Epidermal melanocyte (primary cell): Measurements from ENCODE around the gene ZNF782.
"Not testable (repeated sequence)": the region's sequence is repeated elsewhere in the genome, so short reads cannot be mapped to it uniquely, and the experiment has no call there.

Experiments used
- DNase-seq: peaks from one replicate; pipeline ENCODE4 v3.0.0; 2011; ENCODE audit warnings: low spot score; ENCODE audit not compliant: insufficient read length

The ZNF782 gene

DNA sequence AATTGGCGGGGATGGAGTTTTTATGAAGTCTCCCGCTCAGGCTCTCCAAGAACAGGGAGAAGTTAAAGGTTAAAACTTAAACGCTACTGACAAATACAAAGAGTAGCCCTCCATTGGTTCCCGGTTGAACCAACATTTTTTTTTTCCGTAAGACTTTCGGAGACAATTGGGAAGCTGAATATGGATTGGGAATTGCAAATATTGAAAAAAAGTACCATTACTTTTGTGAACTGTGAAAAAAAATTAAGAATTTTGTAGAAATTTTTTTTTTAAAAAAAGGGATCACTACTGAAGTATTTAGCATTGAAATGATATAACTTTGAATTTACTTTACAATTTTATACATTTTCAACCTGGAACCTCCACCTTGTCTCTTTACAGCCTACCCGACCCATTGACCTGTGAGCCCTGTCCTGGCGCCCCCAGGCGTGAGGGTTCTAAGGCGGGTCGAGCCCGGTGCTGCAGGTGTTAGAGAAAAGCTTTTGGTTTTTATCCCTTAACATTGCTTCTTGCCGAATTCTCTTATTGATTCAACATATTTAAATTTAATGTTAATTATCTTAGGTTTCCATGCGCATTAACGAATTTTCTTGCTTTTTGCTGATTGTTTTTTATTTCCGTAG is 448 bp upstream of the ZNF782 start:
- no peak for DNase-seq

DNA sequence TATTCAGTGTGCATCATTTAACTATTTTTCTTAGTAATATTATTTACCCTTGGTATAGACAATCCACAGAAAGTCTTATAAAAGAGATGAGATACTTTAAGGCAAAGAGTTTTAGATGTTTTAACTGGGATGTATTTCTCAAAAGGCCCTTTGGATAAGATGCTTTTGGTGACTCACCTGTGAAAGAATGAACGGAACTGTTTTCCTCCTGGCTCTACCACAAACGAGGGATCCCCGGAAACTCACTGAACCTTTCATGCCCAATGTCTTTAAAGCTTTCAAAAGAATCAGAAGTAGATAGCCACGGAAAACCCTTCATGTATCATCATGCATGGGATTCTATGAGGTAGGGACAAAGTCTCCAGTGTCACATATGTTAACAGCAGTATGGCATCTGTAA is 1.6 kb downstream of the ZNF782 start:
- DNase-seq, result no peak

DNA sequence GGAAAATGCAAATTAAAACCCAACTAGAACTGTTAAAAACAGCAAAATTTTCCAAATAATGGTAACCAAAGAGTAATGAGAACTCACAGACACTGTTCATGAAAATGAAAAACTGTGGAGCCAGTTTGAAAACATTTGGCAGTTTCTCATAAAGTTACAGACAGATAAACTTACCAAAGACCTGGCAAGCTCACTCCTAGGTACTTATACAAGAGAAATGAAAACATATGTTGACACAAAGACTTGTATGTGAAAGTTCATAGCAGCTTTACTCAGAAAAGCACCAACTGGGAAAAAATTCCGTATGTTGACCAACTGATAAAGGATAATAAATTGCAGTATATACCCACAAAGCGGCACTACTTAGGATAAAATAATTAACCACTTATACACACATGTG is 10.3 kb downstream of the ZNF782 start:
- DNase-seq, result no peak

DNA sequence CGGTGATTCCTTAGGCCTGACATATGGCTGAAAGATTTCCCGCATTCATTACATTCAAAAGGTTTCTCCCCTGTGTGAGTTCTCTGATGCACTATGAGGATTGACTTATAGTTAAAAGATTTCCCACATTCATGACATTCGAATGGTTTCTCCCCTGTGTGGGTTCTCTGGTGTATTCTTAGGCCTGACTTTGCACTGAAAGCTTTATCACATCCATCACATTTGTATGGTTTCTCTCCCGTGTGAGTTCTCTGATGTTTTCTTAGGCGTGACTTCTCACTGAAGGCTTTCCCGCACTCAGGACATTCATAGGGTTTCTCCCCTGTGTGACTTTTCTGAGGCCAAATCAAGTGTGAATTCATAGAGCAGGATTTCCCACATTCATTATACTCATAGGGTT is 35.8 kb downstream of the ZNF782 start:
- no peak for DNase-seq

DNA sequence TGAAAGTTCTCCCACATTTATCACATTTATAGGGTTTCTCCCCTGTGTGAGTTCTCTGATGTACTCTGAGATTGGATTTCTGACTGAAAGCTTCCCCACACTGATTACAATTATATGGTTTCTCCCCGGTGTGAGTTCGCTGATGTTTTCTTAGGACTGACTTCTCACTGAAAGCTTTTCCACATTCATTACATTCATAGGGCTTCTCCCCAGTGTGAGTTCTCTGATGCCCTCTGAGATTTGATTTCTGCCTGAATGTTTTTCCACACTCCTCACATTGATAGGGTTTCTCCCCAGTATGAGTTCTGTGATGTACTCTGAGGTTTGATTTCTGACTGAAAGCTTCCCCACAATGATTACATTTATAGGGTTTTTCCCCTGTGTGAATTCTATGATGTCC is 36.3 kb downstream of the ZNF782 start:
- DNase-seq, result no peak

DNA sequence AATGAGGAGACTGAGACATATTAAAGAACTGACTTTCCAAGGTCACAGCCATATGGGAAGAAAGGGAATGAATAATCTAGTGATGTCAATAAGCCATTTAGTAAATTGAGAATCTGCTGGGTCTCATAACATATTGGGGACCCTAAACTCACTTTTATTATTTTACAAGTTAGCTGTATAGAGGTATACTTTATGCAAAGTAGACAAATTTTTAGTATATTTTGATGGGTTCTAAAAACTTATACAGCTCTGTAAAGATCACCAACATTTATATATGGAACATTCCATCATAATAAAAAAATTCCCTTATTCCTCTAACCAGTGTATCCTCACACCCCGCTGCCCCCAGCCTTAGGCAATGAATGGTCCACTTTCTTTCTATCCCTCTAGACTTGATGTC is 40.7 kb downstream of the ZNF782 start:
- no peak for DNase-seq

DNA sequence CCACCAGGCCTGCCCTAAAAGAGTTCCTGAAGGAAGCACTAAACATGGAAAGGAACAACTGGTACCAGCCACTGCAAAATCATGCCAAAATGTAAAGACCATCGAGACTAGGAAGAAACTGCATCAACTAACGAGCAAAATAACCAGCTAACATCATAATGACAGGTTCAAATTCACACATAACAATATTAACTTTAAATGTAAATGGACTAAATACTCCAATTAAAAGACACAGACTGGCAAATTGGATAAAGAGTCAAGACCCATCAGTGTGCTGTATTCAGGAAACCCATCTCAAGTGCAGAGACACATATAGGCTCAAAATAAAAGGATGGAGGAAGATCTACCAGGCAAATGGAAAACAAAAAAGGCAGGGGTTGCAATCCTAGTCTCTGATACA is 55.4 kb downstream of the ZNF782 start:
- not testable (repeated sequence) for DNase-seq

DNA sequence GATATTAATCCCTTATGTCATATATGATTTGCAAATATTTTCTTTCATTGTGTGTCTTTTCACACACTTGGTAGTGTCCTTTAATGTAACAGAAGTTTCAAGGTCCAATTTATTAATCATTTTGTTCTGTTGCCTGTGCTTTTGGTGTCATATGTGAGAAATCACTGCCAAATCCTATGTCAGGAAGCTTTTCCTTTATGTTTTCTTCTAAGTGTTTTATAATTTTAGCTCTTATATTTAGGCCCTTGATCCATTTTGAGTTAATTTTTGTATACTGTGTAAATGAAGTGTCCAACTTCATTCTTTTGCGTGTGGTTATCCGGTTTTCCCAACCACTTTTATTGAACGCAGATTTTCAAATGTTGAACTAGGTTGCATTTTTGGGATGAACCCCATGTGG is 70.3 kb downstream of the ZNF782 start:
- no peak for DNase-seq

DNA sequence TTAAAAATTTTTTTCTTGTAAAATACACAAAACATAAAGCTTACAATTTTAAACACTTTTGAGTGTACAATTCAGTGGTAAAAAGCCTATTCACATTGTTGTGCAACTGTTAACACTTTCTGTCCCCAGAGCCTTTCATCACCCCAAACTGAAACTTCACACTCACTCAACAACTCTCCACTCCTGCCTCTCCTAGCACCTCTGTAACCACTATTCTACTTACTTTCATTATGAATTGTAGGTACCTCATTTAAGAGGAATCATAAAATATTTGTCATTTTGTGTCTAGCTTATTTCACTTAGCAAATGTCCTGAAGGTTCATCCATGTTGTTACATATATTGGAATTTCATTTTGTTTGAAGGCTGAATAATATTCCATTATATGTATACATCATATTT is 72.1 kb downstream of the ZNF782 start:
- no peak for DNase-seq

DNA sequence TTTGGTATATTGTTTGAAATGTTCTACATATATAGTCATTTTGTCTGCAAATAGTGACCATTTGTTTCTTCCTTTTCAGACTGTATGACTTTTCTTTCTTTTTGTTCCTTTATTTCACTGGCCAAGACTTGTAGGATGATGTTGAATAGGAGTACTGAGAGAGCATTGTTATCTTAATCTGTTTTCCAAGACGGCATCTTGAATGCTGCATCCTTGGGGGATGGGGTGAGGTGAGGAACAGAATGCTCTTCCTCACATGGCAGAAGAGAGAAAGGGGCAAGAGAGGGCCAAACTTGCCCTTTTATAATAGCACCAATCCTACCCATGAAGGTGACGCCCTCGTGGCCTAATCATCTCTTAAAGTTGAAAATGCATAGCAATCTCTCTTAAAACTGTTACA is 72.8 kb downstream of the ZNF782 start:
- DNase-seq, result no peak

DNA sequence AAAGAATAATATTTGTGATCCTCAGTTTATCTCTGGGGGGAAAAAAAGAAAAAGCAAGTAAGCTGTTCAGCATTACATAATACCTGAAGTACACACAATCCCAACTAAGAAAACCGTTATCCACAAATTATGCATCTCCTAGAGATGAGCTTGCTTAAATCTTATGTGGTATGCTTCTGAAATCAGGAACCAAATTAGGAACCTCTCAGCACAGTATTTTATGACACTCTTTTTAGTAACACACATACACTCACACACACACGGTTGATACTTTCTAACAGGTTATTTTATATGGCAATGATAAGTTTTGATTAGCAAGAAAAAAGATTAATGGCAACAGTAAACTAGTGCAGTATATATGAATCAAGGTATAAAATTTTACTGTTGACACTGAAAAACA is 75.2 kb downstream of the ZNF782 start:
- DNase-seq, result no peak

DNA sequence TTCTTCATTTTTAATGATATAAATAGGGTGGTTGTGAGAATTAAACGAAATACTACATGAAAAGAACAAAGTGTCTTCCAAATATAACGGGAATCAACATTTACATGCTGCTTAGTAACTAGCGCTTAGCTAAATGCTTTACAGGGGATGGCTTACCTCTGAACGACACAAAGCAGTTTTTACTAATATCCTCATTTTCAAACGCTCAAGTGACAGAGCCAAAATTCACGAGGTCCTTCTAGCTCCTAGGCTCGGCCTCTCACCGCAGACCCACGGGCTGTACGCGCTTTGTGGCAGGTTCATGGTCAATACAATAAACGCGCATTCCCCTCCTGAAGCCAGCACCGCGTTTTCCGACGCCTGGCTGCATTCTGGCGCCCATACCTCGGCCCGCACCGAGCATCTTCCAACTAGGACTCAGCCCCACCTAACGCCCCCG is 76.9 kb downstream of the ZNF782 start:
- DNase-seq, result no peak

DNA sequence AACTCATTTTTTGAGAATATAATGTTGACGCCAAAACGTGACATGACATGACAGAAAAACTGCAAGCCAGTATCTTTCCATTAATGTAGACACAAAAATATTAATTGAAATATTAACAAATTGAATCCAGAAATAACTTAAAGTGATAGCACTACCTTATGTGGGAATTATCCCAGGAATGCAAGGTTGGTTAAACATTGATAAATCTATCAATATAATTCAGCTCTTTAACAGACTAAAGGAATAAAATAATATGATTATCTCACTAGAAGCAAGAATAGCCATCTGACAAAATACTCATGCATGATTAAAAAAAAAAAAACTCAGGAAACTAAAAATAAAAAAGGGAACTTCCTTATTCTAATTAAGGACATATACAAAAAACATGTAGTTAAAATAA is 83.2 kb downstream of the ZNF782 start:
- no peak for DNase-seq

DNA sequence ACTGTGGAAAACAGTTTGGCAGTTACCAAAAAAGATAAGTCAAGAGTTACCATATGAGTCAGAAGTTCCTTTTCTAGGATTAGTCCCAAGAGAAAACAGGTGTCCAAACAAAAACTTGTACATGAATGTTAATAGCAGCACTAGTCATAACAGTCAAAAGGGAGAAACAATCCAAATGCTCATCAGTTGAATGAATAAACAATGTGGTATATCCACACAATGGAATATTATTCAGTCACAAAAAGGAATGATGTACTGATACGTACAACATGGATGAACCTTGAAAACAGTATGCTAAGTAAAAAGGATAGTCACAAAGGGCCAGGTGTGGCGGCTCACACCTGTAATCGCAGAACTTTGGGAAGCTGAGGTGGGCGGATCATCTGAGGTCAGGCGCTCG is 84.3 kb downstream of the ZNF782 start:
- DNase-seq, result no peak
